Glomerular visceral epithelial cell (primary cell): ENCODE data around the gene NOS2.
"Not testable (repeated sequence)": the region's sequence is repeated elsewhere in the genome, so short reads cannot be mapped to it uniquely, and the experiment has no call there.

Source experiments
- DNase-seq: peaks from one replicate; pipeline ENCODE4 v3.0.0-alpha.2; 2016; ENCODE audit errors: extremely low spot score

Gene NOS2

DNA sequence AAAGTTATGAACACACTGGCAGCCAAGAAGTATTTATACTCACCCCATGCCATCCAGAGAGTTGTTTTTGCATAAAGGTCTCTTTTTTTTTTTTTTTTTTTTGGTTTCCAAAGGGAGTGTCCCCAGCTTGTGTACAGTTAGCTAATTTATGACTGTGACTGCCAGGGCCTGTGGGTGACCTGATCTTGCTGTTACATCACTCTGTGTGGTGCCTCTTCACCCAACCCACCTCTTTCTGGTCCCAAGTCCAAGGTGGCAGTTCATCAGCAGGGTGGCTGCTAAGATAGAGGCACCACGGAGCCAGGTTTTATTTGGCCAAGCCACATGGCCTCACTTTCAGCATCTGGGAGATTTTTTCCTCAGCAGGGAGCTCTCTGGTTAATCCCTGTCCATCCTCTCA, at the start of gene NOS2:
Gene NOS2 (minus strand): TSS at position 8 of the 400 bp plus-strand sequence. CDS start 1,720 bp downstream, outside the sequence.
- DNase-seq = no peak

DNA sequence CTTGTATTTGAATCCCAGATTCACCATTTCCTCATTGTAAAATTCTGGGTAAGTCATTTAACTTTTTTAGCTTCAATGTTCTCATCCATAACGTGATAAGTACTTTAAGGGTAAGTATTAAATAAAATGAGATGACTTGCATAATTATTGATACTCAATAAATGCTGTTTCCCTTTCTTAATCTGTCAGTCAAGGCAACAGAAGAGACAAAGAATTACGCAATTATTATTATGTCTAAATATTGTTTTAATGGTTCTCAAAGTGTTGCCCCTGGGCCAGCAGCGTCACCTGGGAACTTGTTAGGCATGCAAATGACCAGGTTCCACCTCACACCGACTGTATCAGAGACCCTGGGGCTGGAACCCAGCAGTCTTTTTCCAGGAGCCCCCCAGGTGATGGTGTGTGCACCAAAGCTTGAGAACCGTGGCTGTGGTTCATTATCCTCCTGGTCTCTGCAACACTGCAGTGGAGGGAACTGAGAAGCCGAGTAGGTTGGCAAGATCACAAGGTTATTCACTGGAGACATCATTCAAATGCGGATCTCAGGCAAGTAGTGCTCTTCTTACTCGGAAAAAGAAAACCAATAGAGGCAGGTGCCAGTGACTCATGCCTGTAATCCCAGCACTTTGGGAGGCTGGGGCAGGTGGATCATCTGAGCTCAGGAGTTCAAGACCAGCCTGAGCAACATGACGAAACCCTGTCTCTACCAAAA, 49.3 kb upstream of the NOS2 start:
- no peak for DNase-seq

DNA sequence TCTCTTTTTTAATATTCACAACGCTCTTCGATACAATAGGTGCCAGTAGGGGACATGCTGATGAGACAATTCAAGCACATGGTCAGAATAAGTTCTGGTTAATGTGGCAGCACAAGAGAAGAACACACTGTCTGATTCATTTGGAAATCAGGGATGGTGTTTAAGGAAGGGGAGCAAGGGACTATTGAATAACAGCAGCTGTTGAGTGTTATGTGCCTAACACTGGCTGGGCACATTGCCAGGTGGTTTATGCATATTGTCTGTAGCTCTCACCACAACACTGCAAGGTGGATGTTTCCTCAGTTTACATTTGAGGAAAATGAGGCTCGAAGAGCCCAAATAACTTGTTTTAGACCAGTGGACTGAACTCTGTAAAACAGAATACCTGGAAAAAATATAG, 48.6 kb upstream of the NOS2 start:
- no peak for DNase-seq

- not testable (repeated sequence) for DNase-seq
Measured at GRCh38 chr17:27846808-27847307, 46.5 kb upstream of the NOS2 start.

DNA sequence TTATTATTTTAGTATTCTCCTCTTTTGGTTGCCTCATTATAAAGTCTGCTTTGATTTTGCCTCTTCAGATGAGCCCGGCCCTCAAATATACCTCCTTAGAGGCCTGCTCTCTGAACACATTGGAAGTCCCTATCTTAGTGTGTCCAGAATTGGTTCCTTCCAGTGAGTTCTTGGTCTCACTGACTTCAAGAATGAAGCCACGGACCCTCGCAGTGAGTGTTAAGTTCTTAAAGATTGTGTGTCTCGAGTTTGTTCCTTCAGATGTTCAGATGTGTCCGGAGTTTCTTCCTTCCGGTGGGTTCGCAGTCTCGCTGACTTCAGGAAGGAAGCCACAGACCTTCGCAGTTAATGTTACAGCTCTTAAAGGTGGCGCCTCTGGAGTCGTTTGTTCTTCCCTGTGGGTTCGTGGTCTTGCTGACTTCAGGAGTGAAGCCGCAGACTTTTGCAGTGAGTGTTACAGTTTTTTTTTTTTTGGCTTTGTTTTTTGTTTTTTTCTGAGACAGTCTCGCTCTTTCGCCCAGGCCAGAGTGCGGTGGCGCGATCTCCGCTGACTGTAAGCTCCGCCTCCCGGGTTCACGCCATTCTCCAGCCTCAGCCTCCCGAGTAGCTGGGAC, 45.8 kb upstream of the NOS2 start:
- no peak for DNase-seq

GRCh38 chr17:27845264-27846041, 45.1 kb upstream of the NOS2 start:
- no peak for DNase-seq

GRCh38 chr17:27840688-27841087, 40.4 kb upstream of the NOS2 start:
- DNase-seq = no peak

DNA sequence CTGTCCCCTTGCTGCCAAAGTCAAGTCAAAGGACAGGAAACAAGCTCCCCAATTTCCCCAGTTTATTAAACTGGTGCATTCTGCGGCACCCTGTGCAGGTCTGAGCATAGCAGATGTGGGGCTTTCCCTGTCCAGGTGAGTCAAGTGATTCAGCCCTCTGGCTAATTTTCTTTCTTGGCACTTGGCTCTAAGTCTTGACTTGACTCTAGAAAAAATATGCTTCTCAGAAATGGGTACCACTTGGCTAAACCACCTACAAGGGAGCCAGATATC, 40.0 kb upstream of the NOS2 start:
- not testable (repeated sequence) for DNase-seq

DNA sequence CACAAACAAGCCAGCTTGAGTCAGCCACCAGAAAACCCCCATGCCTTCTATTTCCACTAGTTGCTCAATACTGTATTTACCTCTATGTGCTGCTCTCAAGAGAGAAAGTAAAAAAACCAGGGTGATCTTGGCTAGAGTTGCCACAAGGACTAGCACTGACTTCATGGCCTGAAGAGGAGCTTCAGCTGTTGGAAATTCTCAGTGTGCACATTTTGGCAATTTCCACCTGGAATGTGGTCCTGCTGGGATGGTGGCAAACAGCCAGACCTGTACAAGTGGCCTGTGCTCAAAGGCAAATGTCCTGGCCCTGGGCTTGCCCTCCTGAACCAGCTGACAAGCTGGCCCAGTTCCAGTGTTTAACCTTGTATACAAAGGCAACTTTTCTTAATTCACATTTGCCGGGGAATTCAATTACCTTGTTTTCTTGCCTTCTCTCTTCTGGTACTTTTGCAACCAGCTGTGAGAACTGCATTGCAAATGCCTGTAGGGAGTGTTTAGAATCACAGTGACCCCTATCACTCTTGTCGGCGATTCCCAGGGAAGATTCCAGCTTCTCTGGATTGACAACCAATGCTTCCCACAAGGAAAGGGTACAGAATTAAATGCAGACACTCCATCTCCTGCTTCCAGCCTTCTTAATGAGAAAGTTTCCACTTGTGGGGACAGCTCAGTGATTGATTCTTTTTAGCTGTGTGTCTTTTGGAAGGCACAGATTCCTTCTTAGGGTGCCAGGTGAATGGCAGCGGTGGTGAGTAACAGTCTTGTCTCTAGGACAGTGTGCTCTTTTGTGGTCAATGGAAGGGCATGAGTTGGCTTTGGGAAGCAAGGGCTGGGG, 39.5 kb upstream of the NOS2 start:
- DNase-seq = not testable (repeated sequence)

DNA sequence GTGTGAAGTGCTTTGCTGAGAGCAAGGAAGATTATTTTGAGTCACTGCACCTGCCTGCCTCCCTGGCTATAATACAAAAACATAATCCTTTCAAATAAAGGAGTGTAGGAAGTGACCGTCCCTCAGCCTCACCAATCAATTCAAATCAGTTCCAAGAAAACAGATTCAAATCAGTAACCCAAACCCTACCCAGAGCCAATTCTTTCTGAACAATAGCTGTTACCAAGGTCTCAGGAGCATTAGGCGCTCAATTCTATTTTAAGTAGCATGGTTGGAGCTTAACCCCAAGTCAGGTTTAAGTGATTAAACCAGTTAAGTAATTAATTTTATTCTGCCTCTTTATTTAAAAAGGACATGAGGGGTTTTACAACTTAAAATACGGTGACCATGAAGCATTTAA, 38.3 kb upstream of the NOS2 start:
- DNase-seq = not testable (repeated sequence)

GRCh38 chr17:27837769-27838168, 37.4 kb upstream of the NOS2 start:
- not testable (repeated sequence) for DNase-seq

DNA sequence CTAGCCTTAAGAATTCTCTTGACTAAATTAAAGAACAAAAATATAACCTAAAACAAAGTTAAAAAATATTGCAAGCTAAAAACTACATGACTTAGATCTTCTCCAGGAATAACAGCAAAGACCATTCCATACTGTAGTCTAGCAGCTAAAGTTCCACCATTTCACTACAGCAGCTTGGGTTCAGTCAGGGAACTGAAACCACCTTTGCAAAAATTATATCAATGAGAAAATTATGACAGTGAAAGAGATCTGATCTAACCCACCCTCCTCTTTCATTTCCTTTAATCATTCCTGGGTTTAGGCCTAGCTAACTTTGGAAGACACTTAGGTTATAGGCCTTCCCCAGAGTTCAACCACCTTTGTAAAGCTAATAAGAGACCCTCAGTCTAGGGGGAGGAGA, 36.3 kb upstream of the NOS2 start:
- DNase-seq = no peak

DNA sequence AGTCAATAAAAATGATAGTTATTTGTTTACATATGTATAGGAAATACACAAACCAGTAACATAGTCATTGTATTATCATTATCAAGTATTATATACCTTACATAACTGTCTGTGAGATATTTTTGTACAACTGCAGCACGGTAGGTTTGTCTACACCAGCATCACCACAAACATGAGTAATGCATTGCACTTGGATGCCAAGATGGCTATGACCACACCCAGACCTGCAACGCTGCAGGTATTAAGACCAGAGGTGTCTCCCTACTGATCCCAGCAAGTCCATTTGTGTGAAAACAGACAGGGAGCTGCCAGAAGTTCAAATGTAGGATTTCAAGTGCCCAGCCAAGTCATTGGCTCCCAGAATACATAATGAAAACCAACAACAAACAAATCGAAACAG, 34.2 kb upstream of the NOS2 start:
- DNase-seq = no peak

GRCh38 chr17:27832831-27833230, 32.5 kb upstream of the NOS2 start:
- no peak for DNase-seq

- not testable (repeated sequence) for DNase-seq
Measured at GRCh38 chr17:27829888-27830287, 29.6 kb upstream of the NOS2 start.

GRCh38 chr17:27829143-27829711, 28.9 kb upstream of the NOS2 start:
- not testable (repeated sequence) for DNase-seq

DNA sequence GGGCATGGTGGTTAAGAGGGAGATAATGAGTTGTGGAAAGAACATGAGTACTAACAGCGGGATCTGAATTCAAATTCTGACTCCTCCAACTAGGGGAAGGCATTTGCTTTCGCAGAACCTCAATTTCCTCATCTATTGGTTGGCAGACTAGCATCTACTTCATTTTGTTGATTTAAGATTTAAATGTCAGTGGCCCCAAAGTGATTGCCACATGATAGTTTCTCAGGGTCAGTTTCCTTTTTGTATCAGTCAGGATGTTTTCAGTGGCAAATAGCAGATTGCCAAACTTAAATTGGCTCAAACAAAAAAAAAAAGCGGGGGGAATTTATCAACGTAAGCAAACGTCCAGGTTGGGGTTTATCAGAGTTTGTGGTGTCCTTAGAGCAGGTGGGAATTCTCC, 25.1 kb upstream of the NOS2 start:
- no peak for DNase-seq

DNA sequence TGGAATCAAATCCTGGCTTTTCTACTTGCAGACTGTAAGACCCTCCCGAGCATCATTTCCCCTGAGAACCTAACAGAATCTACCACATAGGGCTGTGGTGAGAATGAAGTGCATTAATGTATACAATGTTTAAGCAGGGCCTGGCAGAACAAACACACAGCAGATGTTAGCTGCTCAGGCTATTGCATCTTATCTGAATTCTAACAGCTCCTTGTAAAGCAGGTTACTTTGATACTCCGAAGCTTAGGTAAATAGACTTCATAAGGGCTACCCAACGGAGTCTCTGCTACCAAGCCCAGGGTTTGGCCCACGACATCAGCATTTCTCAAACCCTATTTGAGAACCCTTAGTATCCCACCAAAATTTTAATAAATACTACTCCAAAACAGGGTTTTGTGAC, 24.4 kb upstream of the NOS2 start:
- no peak for DNase-seq

DNA sequence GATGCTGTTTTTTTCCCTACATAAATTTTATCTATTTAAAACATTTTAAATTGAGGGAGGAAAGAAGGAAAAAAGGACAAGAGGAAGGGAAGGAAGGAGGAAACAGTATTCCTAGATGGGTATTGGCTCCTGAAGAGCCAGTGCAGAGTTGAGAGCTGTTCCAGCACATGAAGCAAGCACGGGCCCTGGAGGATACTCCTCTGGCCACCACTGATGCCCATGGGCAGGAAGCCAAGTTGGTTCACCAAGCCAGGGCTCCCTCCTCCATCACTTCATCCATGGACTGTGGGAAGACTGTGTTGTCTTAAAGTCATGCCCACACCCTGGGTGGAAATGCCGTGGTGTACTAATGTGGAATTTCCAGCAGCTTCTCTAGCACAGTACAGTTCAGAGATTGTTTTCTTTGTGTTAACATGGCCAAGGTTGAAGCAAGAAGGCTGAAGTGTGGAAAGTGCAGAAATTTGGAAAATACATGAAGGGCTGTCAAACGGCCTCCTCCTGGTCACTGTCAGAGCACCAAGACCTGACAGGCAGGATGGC, 23.9 kb upstream of the NOS2 start:
- DNase-seq = no peak

DNA sequence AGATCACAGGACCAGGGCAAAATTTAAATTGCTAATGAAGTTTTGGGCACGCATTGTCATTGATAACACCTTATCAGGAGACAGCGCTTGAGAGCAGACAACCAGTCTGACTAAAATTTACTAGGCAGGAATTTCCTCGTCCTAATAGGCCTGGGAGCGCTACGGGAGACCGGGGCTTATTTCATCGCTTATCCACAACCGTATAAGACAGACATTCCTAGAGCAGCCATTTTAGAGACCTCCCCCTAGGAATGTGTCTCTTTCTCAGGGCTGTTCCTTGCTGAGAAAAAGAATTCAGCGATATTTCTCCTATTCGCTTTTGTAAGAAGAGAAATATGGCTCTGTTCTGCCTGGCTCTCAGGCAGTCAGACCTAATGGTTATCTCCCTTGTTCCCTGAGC, 21.8 kb upstream of the NOS2 start:
- not testable (repeated sequence) for DNase-seq

DNA sequence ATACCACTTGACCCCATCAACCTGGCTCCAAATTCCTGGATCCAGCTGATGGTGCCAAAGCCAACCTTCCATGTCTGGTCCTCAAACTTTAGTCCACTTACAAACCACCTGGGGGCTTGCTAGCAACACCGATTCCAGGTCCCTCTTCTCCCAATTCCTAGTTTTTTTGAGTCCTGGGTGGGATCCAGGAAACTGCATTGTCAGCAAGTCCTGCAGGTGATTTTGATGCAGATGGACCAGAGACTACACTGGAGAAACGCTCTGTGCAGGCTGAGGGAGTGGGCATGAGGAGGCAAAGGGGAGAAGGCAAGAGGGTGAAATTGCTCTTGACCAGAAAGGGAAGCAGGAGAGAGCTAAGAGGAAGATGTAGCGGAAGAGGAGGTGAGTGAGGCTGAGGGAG, 21.0 kb upstream of the NOS2 start:
- DNase-seq = no peak
